ENCODE measurements around the gene NHLRC2. TPM values are rescaled to one million over a fixed set of nuclear protein-coding genes. Genes with fewer than 3 reads are reported as not detected.

Gene NHLRC2
- total RNA-seq, 2 donors from 2014 or later = 14.0 to 20.5 TPM

DNA sequence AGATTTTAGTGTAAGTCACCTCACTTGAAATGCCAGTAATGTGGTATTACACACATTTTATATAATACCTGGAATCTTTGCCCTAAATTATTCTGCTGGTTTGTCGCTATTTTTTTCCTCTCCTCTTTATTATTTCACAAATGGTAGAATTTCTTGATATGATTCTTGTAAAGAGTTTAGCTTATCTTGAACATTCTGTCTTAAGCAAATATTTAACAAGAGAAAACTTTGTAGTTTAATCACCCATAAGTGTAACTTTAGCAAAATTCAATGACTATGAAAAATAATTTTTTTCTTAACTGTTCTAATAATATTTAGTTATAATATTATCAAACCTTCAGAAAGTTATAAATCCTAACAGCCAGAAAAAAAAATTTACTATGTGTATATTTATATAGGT lies 56.7 kb downstream of the NHLRC2 start:
- H3K9me3 Mint-ChIP-seq = no peaks in the 10 kb centered on the region

DNA sequence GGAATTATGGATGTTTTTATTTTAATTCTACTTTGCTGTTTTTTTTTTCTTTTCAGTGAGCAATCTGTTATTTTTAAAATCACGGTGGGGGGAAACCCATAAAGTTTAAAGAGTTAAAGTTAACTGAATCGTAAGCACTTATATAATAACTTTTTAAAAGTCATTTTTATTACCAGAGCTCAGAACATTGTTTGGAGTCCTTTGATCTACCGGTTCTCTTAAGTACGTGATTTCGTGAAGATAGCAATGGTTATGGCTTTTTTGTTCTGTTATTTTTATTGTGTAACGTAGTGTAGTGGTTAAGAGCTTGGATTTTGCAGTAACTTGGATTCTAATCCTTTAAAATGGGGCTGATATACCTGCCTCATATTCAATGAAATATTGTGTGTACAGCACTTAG lies 57.4 kb downstream of the NHLRC2 start:
- H3K4me1 Mint-ChIP-seq = no peaks in the 10 kb centered on the region
- no peak for ATAC-seq (replicated peaks)
- H3K9me3 Mint-ChIP-seq = no peaks in the 10 kb centered on the region
- H3K27ac Mint-ChIP-seq = no peak overlapping the region
- H3K27me3 Mint-ChIP-seq = no peaks in the 10 kb centered on the region
- no peak overlapping the region for H3K4me3 Mint-ChIP-seq
- H3K36me3 Mint-ChIP-seq (ENCODE audit: low read depth) = peaks cover 26% of the 10 kb centered on the region

More for the DNA sequence above, 56.7 kb downstream of the NHLRC2 start:
- Mint-ChIP-seq H3K27ac (no peak overlapping the region), H3K4me3 (no peak overlapping the region), H3K36me3 (ENCODE audit: low read depth) (peaks cover 34% of the 10 kb centered on the region), H3K27me3 (no peaks in the 10 kb centered on the region), H3K4me1 (no peaks in the 10 kb centered on the region)
- no peak for ATAC-seq (replicated peaks)

DNA sequence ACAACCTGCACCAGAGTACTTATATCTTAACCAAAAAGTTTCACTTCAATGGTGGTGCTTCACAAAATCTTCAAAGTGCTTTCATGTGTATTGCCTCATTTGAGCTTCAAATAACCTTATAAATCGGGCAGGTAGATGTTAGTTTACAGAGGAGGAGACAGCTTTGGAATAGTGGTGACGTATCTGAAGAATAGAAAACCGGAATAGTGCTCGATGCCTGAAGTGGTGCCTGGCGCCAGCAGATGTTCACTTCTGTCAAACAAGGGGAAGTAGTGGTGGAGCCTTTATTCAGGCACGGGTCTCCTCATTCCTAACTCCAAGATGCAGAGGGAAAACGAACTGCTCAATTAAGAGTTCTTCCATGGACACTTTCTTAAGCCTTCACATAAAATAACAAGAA lies 58.1 kb downstream of the NHLRC2 start:
- H3K9me3 Mint-ChIP-seq = no peaks in the 10 kb centered on the region
- no peaks in the 10 kb centered on the region for H3K4me1 Mint-ChIP-seq
- H3K4me3 Mint-ChIP-seq = no peak overlapping the region
- H3K36me3 Mint-ChIP-seq (ENCODE audit: low read depth) = peaks cover 23% of the 10 kb centered on the region
- H3K27ac Mint-ChIP-seq = no peak overlapping the region
- no peak for ATAC-seq (replicated peaks)
- H3K27me3 Mint-ChIP-seq = no peaks in the 10 kb centered on the region

DNA sequence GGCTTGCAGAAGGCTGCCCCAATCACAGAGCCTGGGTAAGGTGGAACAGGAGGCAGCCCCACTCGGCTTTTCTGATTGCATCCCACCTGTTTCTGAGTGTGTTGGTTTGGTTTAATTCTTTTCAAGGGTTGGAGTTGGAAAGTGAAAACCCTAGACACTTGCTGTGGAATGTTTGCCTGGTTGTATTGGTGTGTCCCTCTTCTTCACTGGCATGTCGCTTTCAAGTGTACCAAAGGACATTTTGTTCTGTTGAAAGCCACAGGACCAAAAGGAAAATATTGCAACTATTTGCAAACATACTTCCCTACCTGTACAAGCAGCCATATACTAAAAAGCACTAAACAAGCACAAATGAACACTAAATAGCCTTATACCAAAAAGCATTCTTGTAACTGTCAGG lies 60.5 kb downstream of the NHLRC2 start:
- no peaks in the 10 kb centered on the region for H3K9me3 Mint-ChIP-seq
- no peaks in the 10 kb centered on the region for H3K27me3 Mint-ChIP-seq
- H3K27ac Mint-ChIP-seq = no peak overlapping the region
- H3K4me3 Mint-ChIP-seq = no peak overlapping the region
- ATAC-seq (replicated peaks) = no peak
- peaks cover 22% of the 10 kb centered on the region for H3K36me3 Mint-ChIP-seq (ENCODE audit: low read depth)
- no peaks in the 10 kb centered on the region for H3K4me1 Mint-ChIP-seq

DNA sequence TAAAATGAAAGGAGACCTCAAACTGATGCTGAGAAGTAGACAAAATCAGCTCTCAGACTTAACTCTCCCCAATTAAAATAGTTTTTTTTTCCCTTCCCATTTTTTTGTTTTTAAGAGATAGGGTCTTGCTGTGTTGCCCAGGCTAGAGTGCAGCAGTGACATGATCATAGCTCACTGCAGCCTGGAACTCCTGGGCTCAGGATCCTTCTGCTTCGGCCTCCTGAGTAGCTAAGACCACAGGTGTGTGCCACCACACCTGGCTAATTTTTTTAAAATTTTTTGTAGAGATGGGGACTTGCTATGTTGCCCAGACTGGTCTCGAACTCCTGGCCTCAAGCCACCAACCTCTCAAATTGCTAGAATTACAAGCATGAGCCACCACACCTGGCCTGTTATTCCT lies 61.1 kb downstream of the NHLRC2 start:
- Mint-ChIP-seq H3K27me3 (no peaks in the 10 kb centered on the region), H3K4me3 (no peak overlapping the region), H3K9me3 (no peaks in the 10 kb centered on the region), H3K36me3 (ENCODE audit: low read depth) (peaks cover 22% of the 10 kb centered on the region), H3K27ac (no peak overlapping the region), H3K4me1 (no peaks in the 10 kb centered on the region)
- no peak for ATAC-seq (replicated peaks)

DNA sequence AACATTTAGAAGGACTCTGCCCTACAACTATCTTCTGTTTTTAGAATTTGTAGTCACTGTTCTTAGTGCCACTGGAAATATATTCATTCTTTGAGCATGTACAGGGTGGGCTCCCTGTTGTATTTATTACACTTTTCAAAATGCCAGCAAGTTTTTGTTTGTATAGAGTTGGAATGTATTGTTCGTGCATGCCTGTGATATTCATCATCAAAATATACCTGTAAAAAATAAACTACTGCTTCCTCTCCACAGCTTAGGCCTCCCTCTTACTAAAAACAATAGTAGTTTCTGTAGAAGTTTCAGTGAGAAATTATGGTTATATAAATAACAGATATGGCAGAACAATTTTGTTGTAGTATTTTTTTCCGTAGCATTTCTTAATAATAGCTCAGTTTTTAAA lies 61.6 kb downstream of the NHLRC2 start:
- ATAC-seq (replicated peaks) = no peak
- Mint-ChIP-seq H3K27ac (no peak overlapping the region), H3K36me3 (ENCODE audit: low read depth) (peaks cover 22% of the 10 kb centered on the region), H3K9me3 (no peaks in the 10 kb centered on the region), H3K27me3 (no peaks in the 10 kb centered on the region), H3K4me1 (no peaks in the 10 kb centered on the region), H3K4me3 (no peak overlapping the region)

DNA sequence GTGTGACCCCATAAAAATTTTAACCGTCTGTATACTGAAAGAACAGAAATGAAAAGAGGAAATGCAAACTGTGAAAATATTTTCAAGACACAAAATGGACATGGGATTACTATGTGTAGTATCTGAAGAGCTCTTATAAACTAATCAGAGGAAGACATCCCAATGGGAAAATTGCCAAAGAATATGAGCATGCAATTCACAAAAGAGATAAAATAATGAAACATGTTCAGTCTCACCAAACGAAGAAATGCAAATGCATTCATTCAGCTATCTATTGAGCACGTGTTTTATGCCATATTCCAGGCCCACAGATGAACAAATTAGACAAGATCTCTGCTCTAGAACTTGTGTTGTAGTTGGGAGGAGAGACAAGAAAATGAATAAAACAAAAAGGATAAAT lies 63.2 kb downstream of the NHLRC2 start:
- H3K4me3 Mint-ChIP-seq = no peak overlapping the region
- H3K4me1 Mint-ChIP-seq = no peaks in the 10 kb centered on the region
- H3K27ac Mint-ChIP-seq = no peak overlapping the region
- H3K36me3 Mint-ChIP-seq (ENCODE audit: low read depth) = peaks cover 11% of the 10 kb centered on the region
- peaks cover 3% of the 10 kb centered on the region for H3K27me3 Mint-ChIP-seq
- ATAC-seq (replicated peaks) = no peak
- no peaks in the 10 kb centered on the region for H3K9me3 Mint-ChIP-seq

DNA sequence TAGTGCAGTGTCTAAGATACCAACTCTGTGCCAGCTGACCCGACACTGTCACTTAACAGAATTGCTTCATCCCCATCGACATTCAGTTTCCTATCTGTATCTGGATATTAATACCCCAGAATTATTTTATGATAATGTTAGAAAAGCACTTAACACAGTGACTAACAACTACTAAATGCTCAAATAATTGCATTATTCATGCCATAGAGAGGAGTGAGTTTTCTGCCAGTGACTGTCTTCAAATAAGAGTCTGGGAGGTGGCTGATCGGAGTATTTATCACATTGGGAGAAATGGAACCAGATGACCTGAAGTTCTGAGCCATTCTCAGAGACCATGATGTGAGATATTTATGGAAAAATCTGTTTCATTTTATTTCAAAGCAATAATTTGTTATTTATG lies 65.7 kb downstream of the NHLRC2 start:
- Mint-ChIP-seq H3K4me1 (no peaks in the 10 kb centered on the region), H3K36me3 (ENCODE audit: low read depth) (peaks cover 11% of the 10 kb centered on the region), H3K27me3 (peaks cover 17% of the 10 kb centered on the region), H3K27ac (no peak overlapping the region), H3K9me3 (peaks cover 3% of the 10 kb centered on the region), H3K4me3 (no peak overlapping the region)
- no peak for ATAC-seq (replicated peaks)

DNA sequence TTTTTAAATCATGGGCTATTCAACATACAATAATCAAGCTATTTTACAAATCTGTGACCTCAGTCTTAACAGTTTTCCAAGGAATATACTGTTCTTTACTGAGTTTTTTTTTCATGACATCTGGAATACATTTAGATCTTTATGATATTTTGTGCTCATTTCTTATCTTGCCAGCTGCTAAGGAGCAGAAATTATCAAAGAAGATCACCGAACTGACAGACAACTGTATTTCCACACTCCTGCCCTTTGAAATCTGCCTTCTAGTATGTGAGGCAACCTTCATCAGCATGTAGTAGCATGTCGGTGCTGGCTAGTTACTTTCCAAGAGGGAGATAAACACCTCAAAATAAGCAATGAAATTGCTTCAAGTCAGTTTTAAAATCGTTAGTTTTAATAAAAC lies 66.4 kb downstream of the NHLRC2 start:
- no peak for ATAC-seq (replicated peaks)
- Mint-ChIP-seq H3K4me1 (no peaks in the 10 kb centered on the region), H3K36me3 (ENCODE audit: low read depth) (peaks cover 11% of the 10 kb centered on the region), H3K27ac (no peak overlapping the region), H3K4me3 (no peak overlapping the region), H3K27me3 (peaks cover 18% of the 10 kb centered on the region), H3K9me3 (peaks cover 4% of the 10 kb centered on the region)

DNA sequence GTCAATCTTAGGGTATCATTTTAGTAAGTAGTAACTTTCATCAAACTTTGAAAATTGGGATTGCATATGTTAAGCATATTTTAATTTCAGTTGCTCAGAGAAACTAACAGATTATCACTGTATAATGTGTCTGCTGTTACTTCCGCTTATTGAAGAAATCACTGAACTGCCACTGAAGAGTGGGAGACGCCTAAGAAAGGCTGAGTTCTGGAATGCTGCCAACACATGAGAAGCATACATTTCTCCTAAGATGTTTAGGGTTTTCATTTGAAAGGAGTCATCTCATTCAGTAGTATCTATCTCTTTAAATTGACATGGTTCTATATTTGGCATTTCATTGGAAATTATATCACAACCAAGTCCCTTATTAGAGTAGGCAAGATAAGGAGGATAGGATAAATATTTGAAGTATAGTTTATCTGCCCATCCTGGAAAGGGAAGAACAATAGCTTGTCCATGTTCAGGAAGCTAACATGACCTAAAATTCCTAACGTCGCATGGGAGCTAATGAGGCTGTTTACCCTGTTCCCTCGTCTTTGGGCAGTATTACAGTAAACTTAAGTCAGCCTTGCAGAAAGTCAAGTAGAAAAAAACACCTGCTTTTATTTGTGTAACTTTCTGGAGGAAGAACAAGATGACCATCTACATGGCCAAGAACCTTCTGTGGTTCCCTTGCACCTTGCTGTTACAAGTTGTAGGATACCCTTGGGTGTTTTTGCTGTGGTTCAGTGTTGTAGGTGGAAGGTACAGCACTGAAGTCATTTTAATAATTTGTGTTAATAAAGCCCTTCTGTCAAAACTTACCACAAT lies 67.3 kb downstream of the NHLRC2 start:
- no peak overlapping the region for H3K27ac Mint-ChIP-seq
- no peak for ATAC-seq (replicated peaks)
- peaks cover 4% of the 10 kb centered on the region for H3K9me3 Mint-ChIP-seq
- peaks cover 11% of the 10 kb centered on the region for H3K36me3 Mint-ChIP-seq (ENCODE audit: low read depth)
- no peak overlapping the region for H3K4me3 Mint-ChIP-seq
- peaks cover 18% of the 10 kb centered on the region for H3K27me3 Mint-ChIP-seq
- H3K4me1 Mint-ChIP-seq = no peaks in the 10 kb centered on the region

DNA sequence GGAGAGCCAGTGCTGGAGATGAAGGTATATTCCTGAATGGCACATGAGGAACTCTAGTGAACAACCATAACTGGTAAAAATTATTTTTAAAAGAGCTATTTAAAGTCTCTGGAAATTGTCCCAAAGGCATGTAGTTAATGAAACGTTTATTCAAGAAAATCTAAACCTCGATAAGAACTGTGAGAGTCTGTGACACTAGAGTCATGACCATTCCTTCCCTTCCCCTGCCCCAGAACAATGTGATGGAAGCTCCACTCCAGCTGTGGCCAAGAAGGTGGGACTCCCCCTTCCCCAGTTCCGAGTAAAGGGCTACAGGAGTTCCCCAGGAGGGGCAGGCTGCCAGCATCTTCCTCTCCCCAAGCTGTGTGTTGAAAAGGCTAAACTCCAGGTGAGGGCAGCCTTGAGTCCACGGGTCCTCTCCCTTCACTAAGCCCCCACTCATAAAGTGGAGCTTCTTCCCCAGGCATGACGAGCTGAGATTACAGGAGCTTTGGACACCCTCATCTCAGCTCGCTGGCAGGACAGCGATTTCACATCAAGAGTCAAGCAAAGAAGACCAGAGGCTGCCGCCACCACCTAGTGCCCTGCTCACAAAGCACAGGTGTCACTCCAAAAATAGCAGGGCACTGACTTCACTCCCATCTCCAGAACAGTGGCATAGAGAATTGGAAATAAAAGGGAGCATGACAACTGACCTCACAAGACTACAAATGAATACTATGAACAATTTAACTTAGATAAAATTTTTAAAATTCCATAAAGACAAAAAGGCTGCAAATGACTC lies 68.5 kb downstream of the NHLRC2 start:
- Mint-ChIP-seq H3K36me3 (ENCODE audit: low read depth) (peaks cover 2% of the 10 kb centered on the region), H3K4me3 (no peak overlapping the region), H3K27ac (no peak overlapping the region), H3K27me3 (peaks cover 24% of the 10 kb centered on the region), H3K9me3 (peaks cover 4% of the 10 kb centered on the region), H3K4me1 (no peaks in the 10 kb centered on the region)
- no peak for ATAC-seq (replicated peaks)

DNA sequence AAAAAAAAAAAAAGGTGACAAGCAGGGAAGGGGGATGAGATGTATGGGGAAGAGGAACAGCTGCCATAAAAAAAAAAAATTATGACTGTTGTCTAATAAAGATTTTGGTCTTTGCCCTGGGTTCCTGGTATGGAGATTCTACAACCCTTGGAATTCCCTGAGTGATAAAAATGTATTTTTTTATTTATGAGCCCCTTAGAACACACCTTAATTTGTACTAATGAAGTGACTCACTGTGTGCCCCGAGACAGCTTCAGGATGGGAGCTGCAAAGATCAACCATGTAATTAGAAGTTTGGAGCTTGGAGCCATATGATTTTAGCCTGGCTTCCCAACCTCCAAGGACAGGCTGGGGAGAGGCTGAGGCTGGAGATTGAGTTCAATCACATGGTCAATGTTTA lies 69.7 kb downstream of the NHLRC2 start:
- H3K9me3 Mint-ChIP-seq = peaks cover 4% of the 10 kb centered on the region
- no peak overlapping the region for H3K4me3 Mint-ChIP-seq
- ATAC-seq (replicated peaks) = no peak
- no peaks in the 10 kb centered on the region for H3K36me3 Mint-ChIP-seq (ENCODE audit: low read depth)
- no peaks in the 10 kb centered on the region for H3K4me1 Mint-ChIP-seq
- no peak overlapping the region for H3K27ac Mint-ChIP-seq
- H3K27me3 Mint-ChIP-seq = peaks cover 26% of the 10 kb centered on the region

DNA sequence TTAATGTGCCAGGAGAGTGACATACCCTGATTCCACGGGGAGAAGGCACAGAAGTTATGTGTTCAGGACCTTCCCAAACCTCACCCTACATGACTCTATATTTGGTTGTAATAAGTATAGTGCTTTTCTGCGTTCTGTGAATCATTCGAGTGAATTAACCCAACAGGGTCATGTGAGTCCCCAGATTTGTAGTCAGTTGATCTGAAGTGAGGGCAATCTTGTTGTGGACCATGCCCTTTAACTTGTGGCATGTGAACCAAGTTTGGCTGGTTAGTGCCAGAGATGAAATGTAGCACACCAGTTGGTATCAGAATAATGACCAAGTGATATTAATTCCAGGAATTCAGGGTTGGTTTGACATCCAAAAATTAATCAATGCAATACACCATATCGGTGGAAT lies 70.2 kb downstream of the NHLRC2 start:
- H3K9me3 Mint-ChIP-seq = peaks cover 4% of the 10 kb centered on the region
- H3K4me1 Mint-ChIP-seq = no peaks in the 10 kb centered on the region
- no peaks in the 10 kb centered on the region for H3K36me3 Mint-ChIP-seq (ENCODE audit: low read depth)

DNA sequence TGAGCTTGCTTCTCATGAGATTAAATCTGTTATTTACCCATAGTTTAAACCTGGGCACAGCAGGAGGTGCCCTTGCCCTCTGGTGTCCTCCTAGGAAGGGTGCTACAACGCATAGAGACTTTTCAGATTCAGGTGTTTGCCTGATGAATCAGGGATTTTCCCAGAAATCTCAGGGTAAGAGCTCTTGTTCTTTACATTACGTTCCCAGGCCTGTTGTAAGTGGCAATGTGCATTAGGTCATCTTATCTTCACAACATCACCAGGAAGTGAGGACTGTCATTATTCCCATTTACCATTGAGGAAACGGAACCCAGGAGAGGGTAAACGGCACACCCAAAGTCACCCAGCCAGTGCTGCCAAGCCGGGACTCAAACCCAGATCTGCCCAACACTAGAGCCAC lies 73.0 kb downstream of the NHLRC2 start:
- no peaks in the 10 kb centered on the region for H3K4me1 Mint-ChIP-seq
- H3K27me3 Mint-ChIP-seq = peaks cover 27% of the 10 kb centered on the region
- no peak overlapping the region for H3K27ac Mint-ChIP-seq
- no peak for ATAC-seq (replicated peaks)
- H3K36me3 Mint-ChIP-seq (ENCODE audit: low read depth) = no peaks in the 10 kb centered on the region
- peaks cover 4% of the 10 kb centered on the region for H3K9me3 Mint-ChIP-seq
- no peak overlapping the region for H3K4me3 Mint-ChIP-seq

More for the DNA sequence above, 70.2 kb downstream of the NHLRC2 start:
- H3K27me3 Mint-ChIP-seq = peaks cover 29% of the 10 kb centered on the region
- no peak overlapping the region for H3K27ac Mint-ChIP-seq
- no peak overlapping the region for H3K4me3 Mint-ChIP-seq
- no peak for ATAC-seq (replicated peaks)

DNA sequence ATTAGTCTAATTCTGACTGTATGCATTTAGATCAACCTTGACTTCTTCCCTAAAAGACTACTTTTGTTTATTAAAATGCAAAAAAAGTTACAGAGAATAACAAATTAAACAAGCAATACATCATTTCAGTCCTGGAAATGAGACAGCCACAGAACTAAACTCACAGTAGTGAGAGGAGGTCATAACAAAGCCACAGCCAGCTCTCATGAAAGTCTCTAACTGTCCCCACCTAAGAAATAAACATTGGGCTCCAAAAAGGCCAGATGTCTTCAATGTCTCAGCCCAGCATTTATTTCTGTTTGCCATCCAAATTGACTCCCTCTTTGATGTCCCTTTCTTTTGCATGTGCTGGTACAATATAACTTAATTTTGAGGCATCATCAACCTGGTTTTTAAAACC lies 74.4 kb downstream of the NHLRC2 start:
- Mint-ChIP-seq H3K9me3 (peaks cover 4% of the 10 kb centered on the region), H3K36me3 (ENCODE audit: low read depth) (no peaks in the 10 kb centered on the region), H3K27ac (no peak overlapping the region), H3K27me3 (peaks cover 18% of the 10 kb centered on the region), H3K4me3 (no peak overlapping the region), H3K4me1 (no peaks in the 10 kb centered on the region)
- no peak for ATAC-seq (replicated peaks)
